GM04503 (cell line): ENCODE results near the gene SIKE1.
"Not testable (repeated sequence)": the region's sequence is repeated elsewhere in the genome, so short reads cannot be mapped to it uniquely, and the experiment has no call there.

ENCODE experiments used
- DNase-seq: peaks from one replicate; pipeline ENCODE4 v3.0.0-alpha.2; 2012; ENCODE audit warnings: low read depth

The SIKE1 gene

DNA sequence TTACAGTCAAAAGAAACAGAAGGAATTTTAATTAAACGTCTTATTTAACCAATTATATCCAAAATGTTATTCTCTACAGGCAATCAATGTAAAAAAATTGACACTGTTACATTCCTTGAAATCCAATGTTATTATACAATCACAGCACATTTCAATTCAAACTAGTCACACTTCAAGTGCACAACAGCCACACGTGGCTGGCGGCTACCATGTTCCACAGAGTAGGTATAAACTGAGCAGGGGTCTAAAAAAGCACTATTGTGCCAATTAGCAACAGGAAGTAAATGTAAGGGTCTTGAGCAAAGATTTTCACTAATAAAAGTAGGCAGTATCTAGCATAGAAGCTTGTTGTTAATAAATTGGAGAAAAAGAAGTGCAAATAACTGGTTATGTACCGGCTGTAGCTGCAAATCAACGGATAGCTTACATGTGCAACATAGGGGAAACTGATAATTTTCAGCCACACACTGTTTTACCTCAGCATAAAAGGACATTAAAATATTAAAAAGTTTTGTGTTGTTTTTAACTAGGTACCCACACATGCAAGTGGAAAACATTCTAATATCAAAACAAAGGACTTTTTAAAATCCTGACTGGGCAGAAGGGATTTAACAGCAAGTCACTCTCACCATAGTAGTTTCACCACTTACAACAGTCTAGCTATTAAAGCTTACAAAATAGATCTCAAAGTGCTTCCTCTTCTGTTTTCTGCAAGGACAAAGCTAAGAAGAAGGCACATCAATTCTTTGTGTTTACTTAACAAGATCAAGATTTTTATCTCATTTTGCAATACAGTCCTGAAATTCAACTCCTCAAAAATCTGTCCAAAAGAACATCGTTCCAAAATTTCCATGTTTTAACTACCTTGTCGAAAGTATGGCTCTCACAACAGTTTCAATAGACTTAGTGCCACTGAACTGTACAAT is 25.2 kb downstream of the SIKE1 start:
- DNase-seq: no peak

DNA sequence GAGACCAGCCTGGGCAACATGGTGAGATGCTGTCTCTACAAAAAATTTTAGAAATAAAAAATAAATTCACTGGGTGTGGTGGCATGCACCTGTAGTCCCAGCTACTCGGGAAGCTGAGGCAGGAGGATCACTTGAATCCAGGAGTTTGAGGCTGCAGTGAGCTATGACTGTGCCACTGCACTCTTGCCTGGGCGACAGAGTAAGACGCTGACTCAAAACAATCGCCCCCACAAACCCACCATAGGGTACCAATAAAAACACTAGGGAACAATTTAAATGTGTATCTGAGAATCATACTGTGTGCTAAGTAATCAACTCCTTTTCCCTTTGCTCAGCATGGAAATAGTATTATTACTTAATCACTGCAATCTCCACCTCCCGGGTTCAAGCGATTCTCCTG is 26.8 kb downstream of the SIKE1 start:
- not testable (repeated sequence) for DNase-seq

DNA sequence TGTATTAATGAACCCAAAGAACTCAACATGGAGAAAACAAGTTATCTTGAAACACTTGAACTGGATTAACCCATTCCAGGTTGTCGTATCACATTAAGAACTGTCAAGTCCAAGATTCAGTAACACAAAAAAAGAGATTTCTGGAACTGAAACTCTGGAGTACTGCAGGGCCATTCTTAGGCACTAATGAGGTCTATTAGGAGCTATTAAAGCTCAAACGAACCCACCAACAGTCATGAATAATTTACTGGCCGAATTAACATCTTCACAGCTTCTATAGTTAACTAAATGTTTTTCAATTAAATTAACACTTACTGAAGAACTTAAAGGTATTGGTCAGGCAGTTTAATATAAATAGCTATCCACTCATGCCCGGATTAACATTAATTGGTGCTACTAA is 27.3 kb downstream of the SIKE1 start:
- DNase-seq: no peak

DNA sequence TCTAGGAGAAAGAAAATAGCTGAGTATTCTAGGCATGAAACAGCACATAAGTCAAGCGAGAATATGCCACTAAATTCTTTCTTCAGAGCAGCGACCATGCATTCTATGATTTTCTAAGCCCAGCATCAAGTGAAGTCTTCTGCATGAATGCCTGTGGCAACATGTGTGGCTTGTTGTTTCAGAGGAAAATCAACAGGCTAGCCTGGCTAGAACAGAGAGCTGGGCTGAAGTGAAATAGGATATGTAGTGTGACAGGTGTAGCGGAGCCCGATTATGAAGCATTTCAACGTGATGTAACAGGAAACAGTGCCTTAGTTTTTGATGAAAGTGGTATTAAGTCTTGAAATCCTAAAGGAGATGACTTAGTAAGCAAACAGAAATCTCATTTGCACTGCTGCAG is 29.7 kb downstream of the SIKE1 start:
- DNase-seq: no peak

DNA sequence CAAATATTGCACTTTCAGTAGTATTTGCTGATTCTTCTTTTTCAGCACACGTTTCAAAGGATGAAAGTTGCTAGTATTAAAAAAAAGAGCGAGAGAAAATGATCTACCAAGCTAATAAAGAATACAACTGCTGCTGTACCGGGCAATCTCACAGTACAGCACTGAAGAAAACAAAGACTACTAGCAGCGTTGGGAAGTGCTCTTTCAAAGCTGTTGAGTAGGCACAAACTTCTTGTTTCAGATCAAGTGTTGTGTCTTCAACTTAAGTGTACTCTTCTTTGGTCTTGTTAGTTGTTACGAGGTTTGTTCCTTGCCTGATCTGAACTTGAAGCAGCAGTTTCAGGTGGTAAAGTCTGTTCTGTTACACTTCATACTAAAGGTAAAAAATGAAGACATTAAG is 30.6 kb downstream of the SIKE1 start:
- DNase-seq: no peak

DNA sequence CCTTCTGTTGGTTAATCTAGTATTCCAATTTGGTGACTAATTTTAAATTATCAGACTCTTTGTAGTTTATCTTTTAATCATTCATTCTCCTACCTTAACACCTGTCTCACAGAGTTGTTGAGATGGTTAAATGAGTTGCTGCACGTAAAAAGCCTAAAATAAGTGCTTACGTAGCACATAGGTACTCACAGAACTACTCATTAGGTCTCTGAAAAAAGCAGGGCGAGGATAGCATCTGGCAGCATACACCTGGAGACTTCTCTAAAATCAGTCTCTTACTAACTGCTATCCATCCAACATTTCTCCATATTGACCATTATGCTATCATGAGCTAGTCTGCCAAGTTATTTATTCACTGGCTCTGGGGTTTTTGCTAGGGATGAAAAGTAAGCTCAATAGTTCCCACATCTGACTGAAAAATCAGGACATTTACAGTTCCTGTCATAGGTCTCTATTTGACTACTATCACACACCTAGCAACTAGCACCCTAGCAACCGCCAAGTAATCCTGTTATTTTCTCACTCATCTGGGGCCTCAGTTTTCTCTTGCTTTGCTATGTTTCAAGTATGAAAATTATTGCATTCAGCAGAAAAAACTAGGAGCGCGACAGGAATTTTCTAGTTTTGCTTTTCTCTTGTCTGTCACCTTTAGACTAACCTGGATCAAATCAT is 33.9 kb downstream of the SIKE1 start:
- no peak for DNase-seq

DNA sequence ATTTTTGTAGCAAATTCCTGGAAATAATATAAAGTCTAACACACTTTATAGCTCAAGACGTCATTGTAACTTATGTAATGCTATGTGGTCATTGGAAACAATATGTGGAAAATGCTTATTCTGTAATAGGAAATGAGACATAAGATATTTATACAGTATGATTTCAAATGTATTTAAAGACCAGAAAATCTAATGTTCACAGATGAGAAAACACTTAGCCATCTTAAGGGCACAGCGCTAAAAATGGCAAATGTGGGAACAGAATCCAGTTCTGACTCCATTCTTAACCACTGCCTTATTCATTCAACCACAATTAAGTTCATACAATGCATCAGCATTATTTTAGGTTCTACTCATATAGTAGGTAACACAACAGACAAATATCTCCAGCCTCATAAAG is 35.2 kb downstream of the SIKE1 start:
- DNase-seq: no peak

DNA sequence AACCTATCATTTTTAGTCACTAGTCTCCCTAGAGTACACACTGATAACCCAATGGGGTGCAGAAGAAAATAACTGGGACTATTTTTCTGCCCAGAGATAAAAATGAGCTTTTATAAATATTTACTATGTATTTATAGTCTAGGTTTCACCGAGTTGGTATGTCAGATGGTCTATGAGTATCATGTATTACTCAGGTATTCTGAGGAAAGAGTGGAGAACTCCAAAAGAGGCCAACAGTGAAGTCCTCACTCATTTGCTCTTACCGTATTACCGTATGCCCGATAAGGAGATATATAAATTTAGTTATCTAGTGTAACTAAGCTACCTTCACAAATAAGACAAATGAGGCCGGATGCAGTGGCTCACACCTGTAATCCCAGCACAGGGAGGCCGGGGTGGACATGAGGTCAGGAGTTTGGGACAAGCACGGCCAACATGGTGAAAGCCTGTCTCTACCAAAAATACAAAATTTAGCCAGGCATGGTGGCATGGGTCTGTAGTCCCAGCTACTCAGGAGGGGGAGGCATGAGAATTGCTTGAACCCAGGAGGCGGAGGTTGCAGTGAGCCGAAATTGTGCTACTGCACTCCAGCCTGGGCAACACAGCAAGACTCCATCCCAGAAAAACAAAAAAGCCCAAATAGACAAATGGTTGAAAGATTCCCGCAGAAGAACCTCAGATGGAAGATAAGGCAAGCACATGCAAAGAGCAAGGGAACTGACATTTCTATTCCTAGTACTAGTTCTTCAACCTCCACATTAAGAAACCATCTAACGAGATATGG is 38.3 kb downstream of the SIKE1 start:
- no peak for DNase-seq

DNA sequence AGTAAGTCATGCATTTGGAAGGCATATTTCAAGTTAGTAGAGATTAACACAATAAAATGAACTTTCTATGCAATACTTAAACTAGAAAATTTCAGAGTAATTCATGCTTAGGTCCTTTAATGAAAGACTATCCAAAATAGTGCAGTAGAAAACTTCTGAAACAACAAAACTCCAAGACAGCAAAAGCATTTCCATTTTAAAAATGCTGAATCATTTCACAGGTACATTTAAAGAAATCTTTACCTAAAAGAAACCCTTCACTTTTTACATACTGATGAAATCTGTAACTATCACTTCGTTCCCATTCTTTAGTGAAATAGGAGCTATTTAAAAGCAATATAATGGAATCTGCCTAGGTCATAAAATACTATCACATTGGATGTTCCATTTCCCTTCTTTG is 40.2 kb downstream of the SIKE1 start:
- DNase-seq: no peak

DNA sequence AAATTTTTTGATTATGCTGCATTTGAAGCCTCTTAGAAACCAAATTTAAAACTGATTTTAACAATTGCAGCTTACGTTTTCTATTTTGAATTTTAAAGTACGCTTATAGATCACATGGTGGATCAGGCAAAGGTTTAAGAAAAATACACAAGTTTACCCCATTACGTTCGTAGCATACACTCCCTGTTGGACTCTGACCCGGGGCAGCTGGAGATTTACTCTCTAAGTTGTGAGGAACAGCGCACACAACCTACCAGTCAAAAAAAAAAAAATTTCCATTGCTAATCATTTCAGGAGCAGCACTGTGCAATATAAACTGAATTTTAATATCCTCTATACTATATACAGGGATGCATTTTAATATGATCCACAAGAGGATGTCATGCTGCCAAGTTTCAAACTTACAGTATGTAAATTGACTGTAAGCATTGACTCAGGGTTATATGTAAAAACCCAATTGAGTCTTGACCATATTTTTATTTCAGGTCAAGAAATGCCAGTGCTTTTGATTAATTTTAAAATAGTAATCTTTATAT is 43.1 kb downstream of the SIKE1 start:
- no peak for DNase-seq

DNA sequence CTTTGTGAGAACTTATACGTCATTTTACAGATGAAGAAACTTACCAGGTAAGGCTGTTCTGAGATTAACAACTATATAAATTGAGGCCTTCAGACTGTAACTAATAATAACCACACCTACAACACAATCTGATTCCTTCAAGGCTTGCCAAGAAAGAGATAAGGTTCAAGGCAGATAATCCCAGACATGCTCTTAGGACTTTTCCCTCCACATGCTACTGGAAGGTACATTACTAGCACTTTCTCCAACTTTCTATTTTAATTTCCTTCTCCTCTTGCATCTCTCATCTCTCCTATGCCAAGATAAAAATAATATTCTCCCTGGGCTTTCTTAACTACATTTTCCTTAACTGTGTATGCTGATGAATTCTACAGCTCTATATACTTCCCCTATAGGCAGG is 45.0 kb downstream of the SIKE1 start:
- no peak for DNase-seq

DNA sequence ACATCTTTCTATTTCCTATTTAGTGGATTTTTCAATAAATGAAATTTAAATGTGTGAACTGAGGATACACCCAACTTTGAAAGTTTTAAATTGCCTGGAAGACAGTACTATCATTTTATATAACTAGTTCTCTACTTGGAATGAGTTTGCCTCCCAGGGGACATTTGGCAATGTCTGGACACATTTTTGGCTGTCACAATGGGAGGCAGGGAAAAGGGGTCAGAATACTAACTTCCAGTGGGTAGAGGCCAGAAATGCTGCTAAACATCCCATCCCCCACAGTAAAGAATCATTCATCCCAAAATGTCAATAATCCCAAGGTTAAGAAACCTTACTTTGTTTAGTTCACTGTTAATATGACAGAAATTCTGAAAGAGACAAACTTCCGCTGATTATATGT is 50.7 kb downstream of the SIKE1 start:
- DNase-seq: no peak

DNA sequence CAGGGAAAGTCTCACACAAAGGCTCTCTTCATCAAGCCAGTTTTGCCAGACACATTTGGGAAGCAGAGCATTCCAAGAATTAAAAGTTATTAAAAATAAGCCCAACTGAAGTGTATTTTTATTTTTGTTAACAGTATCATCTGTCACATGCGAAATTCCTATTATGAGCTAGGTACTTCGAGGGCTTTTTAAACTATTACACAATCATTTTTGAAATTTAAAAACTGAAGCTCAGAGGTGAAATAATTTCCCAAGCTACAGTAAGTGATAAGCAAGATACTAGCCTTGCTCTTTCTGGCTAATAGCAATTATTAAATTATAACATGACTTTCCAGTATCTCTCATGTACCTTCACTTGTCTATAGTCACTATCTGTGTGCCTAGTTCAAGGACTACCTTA is 51.9 kb downstream of the SIKE1 start:
- DNase-seq: no peak

DNA sequence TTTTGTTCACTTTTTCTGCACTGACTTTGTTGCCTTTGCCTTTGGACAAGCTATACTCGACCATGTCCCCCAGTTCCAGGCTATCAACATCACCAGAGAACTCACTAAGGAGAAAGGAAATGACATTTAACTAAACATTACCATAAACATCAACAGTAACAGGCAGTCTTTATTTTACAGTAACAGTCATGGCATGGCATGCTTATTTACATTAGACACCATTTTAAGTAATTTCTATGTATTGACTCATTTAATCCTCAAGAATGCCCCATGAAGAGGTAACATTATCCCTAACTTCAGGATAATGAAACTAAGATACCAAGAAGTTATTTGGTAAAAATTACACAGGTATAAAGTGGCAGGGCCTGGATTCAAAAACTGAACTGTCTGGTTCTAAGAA is 55.3 kb downstream of the SIKE1 start:
- no peak for DNase-seq

DNA sequence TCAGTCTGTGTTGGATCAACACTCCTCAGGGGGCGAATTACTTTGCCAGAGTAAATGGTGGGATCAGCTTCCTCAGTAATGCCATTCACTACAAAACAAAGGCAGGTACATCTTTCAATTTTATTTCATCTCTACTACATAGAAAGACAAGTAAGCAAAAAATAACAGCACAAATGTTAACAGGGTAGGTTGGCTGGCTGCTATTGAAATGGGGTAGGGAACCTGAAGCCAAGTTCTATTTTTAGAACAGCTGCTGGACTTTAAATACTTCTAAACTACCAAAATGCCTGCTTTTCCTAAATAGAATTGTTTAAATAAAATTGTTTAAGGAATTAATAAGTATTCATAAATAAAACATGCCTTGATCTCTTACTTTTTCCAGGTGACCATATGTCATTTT is 56.6 kb downstream of the SIKE1 start:
- DNase-seq: no peak

DNA sequence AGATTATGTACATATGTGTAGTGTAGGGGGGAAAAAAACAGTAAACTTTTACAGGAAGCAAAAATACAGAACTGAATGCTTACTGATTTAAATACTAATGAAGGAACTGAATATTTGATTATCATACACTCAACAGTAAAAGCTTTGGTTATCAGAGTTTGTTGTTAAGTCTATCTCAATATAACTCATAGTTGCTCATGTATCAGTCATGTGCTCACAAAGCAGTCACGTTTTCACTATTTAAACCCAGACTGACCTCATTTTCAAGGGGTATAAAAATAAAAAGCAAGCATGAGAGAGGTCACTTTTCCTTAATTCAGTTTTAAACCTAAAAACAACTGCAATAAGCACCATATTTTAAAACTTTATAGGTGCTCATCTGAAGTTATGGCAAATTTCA is 57.0 kb downstream of the SIKE1 start:
- DNase-seq: no peak

DNA sequence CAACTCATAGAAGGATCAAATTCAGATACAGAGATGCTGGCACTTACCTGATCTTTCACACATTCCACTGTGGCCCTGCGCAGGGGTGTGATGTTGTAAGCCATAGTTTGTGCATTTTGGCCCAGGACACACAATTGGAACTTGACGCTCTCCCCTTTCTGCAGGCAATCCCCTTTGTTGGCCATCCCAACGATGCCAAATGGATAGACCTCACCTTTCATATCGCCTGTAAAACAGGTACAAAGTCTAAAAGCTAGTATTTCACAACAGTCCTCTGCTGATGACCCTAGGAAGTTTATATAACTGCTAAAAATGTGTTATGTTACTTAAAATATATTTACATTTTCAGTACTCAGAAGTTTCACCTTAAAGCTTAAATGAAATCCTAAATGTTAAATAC is 60.0 kb downstream of the SIKE1 start:
- no peak for DNase-seq
